ENCODE measurements around the gene LRRN2. TPM values are rescaled to one million over a fixed set of nuclear protein-coding genes. Genes with fewer than 3 reads are reported as not detected.

LRRN2 gene
- total RNA-seq, 1 experiment from 2014 or later = 0.69 TPM

GRCh38 chr1:204712708-204713430, 27.3 kb upstream of the LRRN2 start:
- no peak for DNase-seq (ENCODE audit: low read depth)

GRCh38 chr1:204711947-204712701, 26.6 kb upstream of the LRRN2 start:
- no peak for DNase-seq (ENCODE audit: low read depth)

DNA sequence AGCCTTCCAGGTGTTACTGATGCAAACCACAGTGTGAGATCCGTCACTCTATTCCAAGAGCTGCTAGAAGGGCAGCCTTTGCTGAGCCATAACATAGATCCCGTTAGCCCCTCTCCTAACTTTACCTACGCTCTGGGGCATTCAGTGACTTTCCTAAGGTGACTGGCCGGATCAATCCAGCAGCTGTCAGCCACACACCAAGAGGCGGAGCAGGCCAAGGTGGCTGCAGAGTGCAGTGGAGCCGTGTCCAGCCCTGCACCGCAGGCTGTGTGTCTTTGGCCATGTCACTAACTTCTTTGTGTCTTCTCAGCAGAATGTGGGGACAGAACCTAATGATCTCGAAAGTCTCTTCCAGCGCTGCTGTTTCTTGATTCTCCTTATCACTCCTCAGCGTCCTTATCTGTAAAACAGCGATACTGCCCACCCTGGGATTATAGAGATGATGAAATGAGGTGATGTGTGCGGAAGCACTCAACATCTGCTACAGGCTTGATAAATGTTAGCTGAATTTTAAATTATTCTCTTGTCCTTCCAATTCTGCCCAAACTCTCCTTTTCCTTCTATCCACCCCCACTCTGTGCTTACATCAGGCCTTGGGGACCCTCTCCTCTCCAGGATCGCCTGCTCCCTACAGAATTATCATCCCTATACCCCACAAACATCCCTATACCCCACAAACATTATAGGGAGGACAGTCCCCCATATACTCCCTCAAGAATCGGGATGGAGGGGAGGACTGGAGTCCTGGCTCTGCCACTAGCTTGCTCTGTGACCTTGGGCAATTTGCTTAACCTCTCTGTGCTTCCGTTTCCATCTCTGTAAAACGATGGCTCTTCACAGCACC, 25.8 kb upstream of the LRRN2 start:
- DNase-seq (ENCODE audit: low read depth) = no peak

- no peak for DNase-seq (ENCODE audit: low read depth)
These were observed 24.7 kb upstream of the LRRN2 start for GRCh38 chr1:204709960-204710912.

DNA sequence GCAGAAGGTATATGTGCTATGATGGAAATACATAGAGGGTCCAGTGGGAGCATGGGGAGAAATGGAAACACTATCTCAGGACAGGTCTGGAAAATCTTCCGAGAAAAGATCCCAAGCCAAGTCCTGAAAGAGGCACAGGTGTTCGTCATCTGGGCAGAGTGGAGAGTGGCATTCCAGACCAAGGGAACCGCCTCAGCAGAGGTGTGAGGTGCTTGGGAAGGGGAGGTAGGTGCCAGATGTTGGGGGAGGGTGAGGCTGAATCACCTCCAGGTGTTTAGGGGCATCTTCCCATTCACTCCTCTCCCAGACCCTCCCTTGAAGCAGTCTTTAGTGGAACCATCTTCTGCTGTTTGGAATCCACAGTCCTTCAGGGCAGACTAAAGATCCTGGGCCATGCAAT, 23.5 kb upstream of the LRRN2 start:
- no peak for DNase-seq (ENCODE audit: low read depth)

DNA sequence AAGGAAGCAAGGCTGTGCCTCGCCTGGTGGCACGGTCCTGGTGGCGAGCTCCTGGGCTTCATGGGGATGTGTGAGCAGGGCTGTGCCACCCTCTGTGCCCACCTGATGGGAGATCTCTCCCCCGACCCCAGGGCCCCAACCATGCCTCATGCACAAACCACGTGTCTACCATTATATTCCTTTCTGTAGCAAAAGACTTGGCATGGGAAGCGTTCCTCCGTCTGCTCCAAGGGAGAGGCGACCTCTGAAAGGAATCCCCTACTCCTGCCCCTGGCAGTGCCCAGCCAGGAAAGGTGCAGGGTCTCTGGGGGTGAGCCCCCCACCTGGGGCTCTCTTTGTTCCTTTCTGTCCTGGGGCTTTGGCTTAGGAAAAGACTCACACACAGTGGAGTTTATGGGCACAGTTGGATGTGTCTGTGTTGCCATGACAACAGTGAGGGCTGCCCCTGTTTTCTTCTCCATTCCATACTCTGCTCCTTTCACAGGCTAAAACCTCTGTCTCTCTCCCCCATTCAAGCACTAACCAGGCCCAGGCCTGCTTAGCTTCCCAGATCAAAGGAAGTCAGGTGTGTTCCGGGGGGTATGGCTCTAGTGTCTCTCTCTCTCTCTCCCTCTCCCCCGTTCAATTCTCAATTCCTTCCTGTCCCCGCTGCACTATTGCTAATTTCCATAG, 21.4 kb upstream of the LRRN2 start:
- DNase-seq (ENCODE audit: low read depth) = no peak

DNA sequence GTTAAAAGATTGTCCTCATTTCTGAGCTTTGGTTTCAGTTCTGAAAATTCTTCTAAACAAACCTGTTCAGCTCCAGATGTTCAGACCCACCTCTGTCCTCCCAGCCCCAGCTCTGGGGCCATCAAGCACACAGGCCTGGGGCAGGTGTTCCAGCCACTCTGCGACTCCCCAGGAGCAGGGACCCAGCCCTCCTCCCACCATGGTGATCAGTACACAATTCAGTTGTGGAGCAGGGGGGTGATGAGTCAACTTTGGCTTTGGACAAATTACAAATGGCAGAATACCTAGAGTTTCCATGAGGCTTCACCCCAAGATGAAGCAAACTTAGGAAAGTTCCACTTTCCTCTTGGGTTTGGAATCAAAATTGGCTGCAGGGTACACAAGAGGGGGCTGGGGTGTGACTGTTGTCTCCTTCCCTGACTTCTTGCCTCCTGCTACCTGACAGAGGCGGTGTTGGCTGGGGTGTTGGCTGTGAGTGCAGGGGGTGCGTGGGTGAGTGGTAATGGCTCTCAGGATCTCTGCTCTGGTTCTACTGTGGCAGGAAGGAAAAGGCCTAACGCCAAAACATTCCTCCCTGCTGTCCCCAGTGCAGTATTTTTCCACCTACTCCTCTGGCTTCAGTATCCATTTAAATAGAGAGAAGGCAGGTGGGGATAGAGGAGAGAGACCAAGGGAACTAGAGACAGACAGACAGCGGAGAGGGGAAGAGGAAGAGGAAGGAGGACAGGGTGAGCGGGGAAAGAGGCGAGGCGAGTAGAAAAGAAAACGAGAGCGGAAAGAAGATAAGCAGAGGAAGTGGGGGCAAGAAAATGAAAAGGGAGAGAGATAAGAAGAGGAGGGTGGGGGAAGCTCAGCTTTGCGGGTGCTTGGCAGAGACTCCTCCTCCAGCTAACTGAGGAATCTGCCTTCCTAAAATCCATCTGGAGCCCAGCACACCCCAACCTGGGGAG, 20.6 kb upstream of the LRRN2 start:
- DNase-seq (ENCODE audit: low read depth) = no peak

GRCh38 chr1:204705493-204705811, 19.9 kb upstream of the LRRN2 start:
- no peak for DNase-seq (ENCODE audit: low read depth)

- no peak for DNase-seq (ENCODE audit: low read depth)
These were observed 19.4 kb upstream of the LRRN2 start for GRCh38 chr1:204704794-204705492.

DNA sequence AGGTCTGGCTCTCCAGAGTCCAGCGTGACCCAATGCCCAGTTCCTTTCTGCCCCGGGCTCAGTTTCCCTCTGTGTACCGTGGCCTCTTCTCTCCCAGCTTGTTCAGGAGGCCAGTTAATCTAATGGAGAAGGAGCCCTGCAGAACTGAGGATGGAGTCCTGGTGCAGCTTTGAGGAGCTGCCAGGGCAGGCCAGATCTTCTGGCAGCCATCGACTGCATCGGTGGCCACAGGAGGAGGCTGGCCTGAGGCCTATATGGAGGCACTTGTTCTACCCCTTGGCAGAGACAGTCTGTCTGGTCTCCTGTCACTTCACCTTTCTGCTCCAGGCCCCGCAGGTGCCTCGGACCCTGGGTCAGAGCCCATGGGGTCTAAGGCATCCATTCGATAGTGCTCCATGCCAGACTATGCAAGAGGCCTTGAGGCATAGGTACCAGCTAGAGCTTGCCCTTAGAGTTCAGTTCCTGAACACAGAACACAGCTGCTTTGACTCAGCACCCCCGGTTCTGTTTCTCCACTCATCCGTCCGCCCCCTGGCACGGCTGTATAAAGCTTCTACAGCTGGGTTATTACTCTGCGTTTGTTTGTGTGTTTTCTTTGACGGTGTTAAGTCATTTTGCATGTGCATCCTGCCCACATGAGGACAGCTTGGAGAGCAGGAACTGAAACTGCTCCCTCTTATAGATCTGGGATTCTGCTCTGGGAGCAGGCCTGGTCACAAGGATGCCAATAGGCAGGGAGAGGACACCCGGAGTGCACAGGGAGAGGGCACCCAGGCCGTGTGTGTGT, 18.5 kb upstream of the LRRN2 start:
- DNase-seq (ENCODE audit: low read depth) = no peak

DNA sequence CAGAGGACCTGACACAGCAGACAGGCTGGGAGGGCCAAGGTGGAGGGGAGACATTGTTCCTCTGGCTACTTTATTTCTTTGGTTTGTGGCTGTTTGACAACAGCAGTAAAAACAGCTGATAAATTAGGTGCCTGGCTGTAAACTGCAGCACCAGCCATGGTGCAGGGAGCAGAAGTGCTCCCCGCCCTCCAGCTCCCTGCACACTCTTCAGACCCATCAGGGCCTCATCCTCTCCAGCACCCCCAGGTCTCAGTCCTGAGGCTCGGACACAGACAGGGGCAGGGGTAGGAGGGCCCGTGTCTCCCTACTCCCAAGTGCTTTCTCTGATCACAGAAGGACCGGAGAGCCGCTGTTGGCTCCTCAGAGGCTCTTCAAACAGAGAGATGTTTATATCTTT, 17.7 kb upstream of the LRRN2 start:
- no peak for DNase-seq (ENCODE audit: low read depth)

- DNase-seq (ENCODE audit: low read depth) = no peak
These were observed 17.2 kb upstream of the LRRN2 start for GRCh38 chr1:204702552-204703267.

DNA sequence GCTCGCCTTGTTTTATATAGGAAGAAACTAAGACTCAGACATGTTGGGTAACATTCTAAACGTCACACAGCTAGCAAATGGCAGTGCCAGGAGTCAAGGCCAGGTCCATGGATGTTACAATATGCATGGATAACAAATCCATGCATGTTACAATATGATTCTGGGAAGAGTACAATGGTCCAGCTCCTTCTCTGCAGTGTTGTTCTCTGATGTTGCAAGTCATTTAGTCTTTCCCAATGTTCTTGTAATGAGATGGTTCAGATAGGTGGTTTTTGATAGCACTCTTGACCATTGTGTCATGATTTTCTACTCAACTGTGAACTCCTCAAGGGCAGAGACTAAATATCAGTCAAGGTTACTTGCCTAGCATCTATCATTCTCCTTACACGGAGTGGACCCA, 15.7 kb upstream of the LRRN2 start:
- no peak for DNase-seq (ENCODE audit: low read depth)

GRCh38 chr1:204697893-204698292, 12.4 kb upstream of the LRRN2 start:
- DNase-seq (ENCODE audit: low read depth) = no peak

- no peak for DNase-seq (ENCODE audit: low read depth)
These were observed 11.1 kb upstream of the LRRN2 start for GRCh38 chr1:204696606-204697005.

DNA sequence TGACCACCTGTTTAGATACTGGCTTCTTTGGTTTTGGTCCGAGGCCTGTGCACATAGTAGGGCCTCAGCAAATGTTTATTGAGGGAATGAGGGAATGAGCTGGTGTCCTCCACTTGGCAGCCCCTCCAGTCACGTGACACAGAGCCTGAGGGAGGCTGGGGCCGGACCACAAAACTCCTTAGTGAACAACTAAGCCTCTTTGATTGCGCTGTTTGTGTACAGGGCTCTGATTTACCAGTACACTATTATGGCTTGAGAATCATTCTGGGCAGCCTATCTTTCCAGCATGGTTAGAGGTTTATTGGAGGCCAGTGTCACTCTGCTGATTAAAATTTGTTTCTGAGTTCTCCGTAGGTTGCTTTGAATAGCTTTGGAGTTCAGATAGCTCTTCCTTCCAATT, 10.2 kb upstream of the LRRN2 start:
- DNase-seq (ENCODE audit: low read depth) = no peak

DNA sequence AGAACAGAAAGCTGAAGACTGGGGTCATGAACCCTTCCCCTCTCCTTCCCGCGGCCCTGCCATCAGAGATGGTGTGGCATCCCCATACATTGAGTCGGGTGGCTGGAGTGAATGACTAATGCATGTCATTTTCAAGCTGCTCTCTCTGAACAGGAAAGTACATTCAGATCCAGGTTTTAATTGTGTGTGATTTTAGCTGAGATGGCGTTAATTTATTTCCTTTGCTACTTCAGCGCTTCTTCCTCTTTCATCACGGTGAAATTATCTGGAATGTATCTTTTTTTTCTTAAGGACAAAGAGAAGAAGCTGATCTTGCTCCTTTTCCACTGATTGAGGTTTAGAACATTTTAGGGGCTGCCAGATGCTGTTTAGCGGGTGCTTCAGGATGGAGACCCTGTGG, 8.6 kb upstream of the LRRN2 start:
- DNase-seq (ENCODE audit: low read depth) = no peak
